Measurements from ENCODE around the gene SEZ6L.
A peak's percentile ranks its signal among the peaks of the same experiment; 100 is the strongest.
"Not testable (repeated sequence)": the region's sequence is repeated elsewhere in the genome, so short reads cannot be mapped to it uniquely, and the experiment has no call there.

SEZ6L gene

DNA sequence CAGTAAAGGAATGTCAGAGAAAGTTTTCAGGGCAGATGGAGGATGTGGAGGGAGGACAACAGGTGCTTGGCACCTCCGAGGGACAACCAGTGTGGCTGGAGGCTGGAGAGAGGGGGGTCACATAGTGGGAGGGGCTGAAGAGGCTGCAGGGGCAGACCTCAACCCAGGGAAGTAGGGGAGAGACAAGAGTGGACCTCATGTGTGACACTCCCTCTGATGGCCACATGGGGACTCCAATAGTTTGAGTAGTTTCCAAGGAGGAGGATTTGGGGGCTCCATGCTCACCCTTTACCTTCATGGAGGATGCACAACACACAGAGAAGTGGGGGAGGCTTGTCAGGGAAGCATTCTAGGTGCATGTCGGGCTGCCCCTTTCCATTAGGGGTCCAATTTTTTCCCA is 224.7 kb downstream of the SEZ6L start:
- DNase-seq, result no peak

GRCh38 chr22:26394777-26395176 is 225.5 kb downstream of the SEZ6L start:
- no peak for DNase-seq

- DNase-seq, result no peak
These were observed 226.7 kb downstream of the SEZ6L start for GRCh38 chr22:26395926-26396325.

- DNase-seq, result no peak
These were observed 229.5 kb downstream of the SEZ6L start for GRCh38 chr22:26398741-26399153.

GRCh38 chr22:26399289-26399688 is 230.0 kb downstream of the SEZ6L start:
- no peak for DNase-seq

DNA sequence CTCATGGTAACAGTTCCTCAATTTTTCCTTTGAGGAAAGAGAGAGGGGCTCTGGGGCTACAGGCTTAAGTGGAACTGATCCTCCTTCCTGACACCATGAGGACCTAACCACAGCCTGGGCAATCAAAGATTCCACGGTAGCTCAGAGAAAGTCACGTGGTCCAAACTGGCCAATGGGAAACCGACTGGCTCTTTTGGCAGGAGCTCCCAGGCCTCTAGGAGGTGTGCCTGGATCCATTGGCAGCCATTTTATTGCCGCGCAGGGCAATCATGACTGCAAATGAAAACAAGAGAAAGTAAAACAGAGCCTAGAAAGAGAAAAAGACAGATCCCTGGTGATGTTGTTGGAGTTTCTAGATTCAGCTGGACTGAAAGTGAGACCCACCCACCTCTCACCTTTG is 232.5 kb downstream of the SEZ6L start:
- DNase-seq, result no peak

- DNase-seq, result no peak
These were observed 235.7 kb downstream of the SEZ6L start for GRCh38 chr22:26404851-26405421.

DNA sequence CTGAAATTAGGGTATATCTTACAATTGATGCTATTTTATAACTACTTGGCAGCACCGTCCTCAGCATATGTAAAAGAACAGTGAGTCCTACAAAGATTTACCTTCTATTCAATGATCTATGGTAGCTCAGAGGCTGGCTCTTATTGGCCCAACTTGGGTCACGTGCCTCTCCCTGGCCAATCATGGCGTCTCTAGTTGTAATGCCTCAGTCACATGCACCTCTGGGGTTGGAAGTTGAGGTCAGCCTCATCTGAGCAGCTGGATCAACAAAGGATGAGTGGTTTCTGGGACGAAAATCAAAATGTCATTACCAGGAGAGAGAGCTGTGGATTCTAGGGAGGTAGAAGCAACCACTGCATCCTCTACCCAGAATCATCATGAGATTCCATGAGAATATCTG is 236.9 kb downstream of the SEZ6L start:
- no peak for DNase-seq

GRCh38 chr22:26408562-26409220 is 239.4 kb downstream of the SEZ6L start:
- not testable (repeated sequence) for DNase-seq

GRCh38 chr22:26409719-26410335 is 240.6 kb downstream of the SEZ6L start:
- DNase-seq, result no peak

DNA sequence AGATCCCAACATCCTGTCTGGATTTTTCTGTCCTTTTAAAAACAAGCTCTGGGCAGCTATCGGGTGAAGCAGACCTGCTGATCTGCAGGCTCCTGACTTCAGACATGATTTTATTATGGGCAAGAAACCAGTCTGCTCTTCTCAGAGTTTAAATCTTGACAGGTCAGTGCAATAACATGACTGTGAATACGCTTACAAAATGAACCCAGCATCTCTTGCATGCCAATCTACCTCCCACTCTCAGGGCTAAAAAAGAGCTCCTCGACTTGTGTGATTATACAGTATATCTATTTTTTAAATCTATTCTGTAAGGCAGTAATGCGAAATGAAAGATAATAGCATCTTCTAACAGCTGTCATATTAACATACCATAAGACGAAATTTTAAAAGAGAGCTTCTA is 241.1 kb downstream of the SEZ6L start:
- no peak for DNase-seq

GRCh38 chr22:26414347-26414746 is 245.1 kb downstream of the SEZ6L start:
- DNase-seq, result no peak

DNA sequence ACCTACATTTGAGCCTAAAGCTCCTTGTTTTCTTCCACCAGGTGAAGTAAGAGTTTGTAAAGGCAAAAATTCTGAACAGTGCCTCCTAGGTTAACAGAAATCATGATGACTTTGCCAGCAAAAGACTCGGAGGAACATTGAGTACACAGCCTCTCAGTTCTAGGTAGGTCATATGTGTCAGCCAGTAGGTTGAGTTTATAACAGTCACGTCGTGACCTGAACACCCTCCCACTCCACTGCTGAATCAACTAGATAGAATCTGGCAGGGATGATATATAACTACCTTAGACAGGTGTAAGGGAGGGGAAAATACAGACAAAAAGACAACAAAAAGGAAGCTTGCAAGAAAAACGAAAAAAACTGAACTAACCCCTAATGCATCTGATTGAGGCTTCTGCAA is 247.0 kb downstream of the SEZ6L start:
- DNase-seq, result no peak

DNA sequence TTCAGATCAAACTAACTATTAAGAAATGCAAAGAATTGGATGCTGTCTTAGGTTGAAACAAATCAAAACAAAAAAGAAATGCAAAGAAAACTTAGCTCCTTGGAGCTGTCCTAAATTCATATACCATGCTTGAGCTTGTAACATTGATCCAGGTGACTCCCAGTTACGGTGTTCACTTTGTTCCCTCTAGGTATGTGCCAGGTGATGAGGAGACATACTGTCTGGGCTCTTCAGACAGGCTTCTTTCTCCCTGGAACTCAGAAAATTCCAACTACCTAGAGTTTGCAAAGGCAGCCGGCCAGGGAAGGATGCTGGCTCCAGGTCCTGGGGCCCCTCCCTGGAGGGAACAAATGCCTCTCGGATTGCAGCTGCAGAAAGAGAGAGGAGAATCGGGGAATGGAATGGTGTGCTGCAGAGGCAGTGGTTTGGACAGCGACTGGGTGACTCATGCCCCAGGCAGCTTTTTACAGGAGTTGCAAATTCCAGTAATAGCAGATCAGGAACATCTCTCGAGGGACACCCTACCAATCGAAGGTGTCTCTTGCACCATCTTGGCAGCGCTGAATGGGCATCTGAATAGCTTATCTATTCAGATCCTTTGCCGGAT is 247.5 kb downstream of the SEZ6L start:
- DNase-seq, result peak; percentile 63

DNA sequence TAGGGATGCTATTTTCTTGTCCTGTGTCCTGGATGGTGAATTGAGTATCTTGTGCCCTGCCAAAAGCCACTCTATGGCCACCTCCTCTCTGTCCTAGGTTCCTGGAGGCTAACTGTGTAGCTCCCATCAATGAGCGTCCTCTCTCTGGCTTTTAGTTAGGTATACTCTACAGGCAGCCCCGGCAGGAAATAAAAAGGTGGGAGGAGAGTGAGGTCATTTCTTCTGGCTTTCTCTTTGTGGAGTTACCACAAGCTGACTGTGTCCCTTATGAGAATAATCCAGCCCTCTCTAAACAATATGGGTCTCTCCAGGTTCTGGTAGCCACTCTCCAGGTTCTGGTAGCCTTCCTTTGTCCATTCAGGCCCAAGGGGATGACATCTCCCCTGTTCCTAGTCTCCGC is 248.1 kb downstream of the SEZ6L start:
- DNase-seq, result no peak

DNA sequence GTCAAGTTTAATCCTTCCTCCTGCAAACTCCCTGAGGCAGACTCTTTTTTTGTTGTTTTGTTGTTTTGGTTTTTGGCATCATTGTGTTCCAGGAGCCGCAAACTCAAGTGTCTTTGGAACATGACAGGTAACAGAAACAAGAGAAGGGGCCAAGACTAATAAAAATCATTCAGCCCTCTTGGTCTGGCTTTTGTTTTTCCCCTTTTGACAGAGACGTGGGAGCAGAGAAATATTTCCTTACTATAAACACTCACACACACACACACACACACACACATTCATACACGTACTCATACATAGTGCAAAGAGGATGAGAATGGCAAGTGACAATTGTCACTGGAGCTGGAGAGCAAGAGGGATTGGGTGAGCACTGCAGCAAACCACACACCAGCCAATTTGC is 249.4 kb downstream of the SEZ6L start:
- DNase-seq, result no peak

DNA sequence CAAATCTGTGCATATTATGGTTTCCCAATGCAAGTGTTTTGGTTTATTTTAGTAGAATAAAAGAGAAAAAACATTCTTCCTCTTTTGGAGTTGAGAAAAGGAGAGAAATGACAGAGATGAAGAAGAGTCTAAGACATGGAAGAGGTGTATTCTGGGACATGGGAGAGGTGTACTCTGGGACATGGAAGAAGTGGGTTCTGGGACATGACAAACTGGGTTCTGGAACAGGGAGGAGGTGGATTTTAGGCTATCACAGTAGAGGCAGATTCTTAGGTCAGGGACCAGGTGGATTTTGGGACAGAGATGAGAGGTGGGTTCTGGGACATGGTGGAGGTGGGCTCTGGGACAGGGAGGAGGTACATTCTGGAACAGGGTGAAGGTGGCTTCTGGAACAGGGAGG is 257.7 kb downstream of the SEZ6L start:
- no peak for DNase-seq

- peak; percentile 44 for DNase-seq
These were observed 259.5 kb downstream of the SEZ6L start, which contains the start of gene ASPHD2 for GRCh38 chr22:26428515-26429457. Gene ASPHD2 (plus strand): TSS chr22:26429260. CDS start chr22:26433616, 4,356 bp downstream.

DNA sequence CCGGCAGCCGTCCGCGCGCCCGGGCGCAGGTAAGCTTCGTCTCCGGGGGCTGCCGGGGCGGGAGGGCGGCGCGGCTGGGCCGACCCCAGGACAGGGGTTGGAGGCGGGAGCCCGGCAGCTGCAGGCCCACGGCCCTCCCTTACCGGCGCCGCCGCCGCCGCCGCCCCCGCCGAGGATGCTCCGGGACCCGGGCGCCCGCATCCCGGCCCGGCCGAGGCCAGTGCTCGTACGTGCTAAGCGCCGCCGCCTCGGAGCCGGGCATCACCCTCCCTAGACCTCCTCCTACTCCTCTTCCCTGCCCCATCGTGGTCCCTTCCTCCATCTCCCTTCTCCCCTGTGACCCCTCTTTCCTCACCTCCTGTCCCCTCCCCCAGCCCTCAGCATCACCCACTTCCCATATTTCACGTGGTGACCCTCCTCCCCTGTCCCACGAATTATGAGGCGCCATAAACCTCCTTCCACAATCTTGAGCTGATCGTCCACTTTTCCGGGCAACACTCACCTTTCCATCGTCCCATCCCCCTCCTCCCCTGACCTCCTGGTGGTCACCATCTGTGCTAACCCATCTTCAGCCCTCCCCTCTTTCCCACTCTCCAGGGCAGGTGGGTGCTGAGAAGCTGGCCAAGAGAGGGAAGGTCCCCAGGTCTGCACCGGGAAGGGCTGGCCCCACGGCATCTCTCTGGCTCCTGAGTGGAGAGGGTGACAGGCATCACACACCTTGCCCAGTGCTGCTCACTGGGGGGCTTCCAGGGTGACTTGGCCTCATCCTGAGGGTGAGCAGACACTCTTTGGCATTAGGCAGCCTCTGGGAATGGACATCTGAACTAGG is 260.4 kb downstream of the SEZ6L start:
- no peak for DNase-seq

GRCh38 chr22:26430600-26430999 is 261.3 kb downstream of the SEZ6L start:
- no peak for DNase-seq

- DNase-seq, result no peak
These were observed 262.2 kb downstream of the SEZ6L start for GRCh38 chr22:26431261-26431995.

Measured in T1000 (cell line).